K562 (cell line): ENCODE data around the gene TMEM156. TPM values are rescaled to one million over a fixed set of nuclear protein-coding genes. Genes with fewer than 3 reads are reported as not detected.

Source experiments
- ATAC-seq: fragments of 200-7000 bp; cut with Tn5 transposase; 3 replicates; pipeline ENCODE4 v1.9.1; 2020; ENCODE audit warnings: moderate library complexity
- BruUV-seq: library from RNA; stranded (reverse); fragments of 400-500 nt; replicated peaks from 2 replicates; lab custom pipeline; 2021; lab: Mats Ljungman, UMichigan
- CTCF ChIA-PET: fragments of 300-600 bp; formaldehyde crosslinking; extraction: SDS; loops from one replicate; lab custom pipeline; 2021; ENCODE audit warnings: low intra/inter-chr PET ratio; lab: Yijun Ruan, JAX
- POLR2A ChIA-PET: fragments of 300-600, 350-650 bp; sonication (Branson Sonifier 250); formaldehyde crosslinking; extraction: SDS; loops from one replicate; lab custom pipeline; 2021; ENCODE audit warnings: antibody characterized with exemption, inconsistent platforms; lab: Yijun Ruan, JAX
- DNase-seq, 4 experiments: peaks; one replicate each; pipeline versions ENCODE4 v3.0.0 to v3.0.0-alpha.2; 2011 to 2018; ENCODE audit warnings: low spot score in 3 of 4, mixed read lengths in 3 of 4; ENCODE audit errors: extremely low read depth in 1 of 4
- FAIRE-seq: peaks from 2 replicates; lab custom pipeline; 2011; peaks lifted over from hg19 to GRCh38; lab: Jason Lieb, UNC
- H2AFZ ChIP-seq: 2 replicates; pipeline ENCODE4 v1.6.0; 2011; ENCODE audit warnings: low read depth, low read length, control low read depth, inconsistent platforms
- H3K27ac ChIP-seq: fragments of 200-600 bp; 3 replicates; pipeline ENCODE4 v1.8.0; 2011; ENCODE audit warnings: low read depth, mild to moderate bottlenecking, control low read depth, inconsistent platforms, low read length, moderate library complexity, mixed read lengths; ENCODE audit errors: extremely low read depth
- H3K27me3 ChIP-seq, 2 experiments: fragments of 300-600 bp in 1 of 2; 2 replicates in 1 of 2; 3 replicates in 1 of 2; pipeline versions ENCODE4 v1.6.0 to v1.8.0; 2011; ENCODE audit warnings: inconsistent platforms in 2 of 2, low read length in 2 of 2, mild to moderate bottlenecking in 1 of 2, mixed read lengths in 1 of 2, moderate library complexity in 1 of 2; ENCODE audit not compliant: control insufficient read depth in 2 of 2, insufficient read depth in 2 of 2
- H3K36me3 ChIP-seq: fragments of 300-600 bp; 3 replicates; pipeline ENCODE4 v1.8.0; 2011; ENCODE audit warnings: mild to moderate bottlenecking, low read length, inconsistent platforms; ENCODE audit not compliant: control insufficient read depth, insufficient read depth
- H3K4me1 ChIP-seq, 2 experiments: fragments of 200-600 bp in 1 of 2; replicated peaks in 1 of 2; 2 replicates in 1 of 2; 3 replicates in 1 of 2; pipeline versions ENCODE4 v1.5.1 to v1.8.0; 2011; ENCODE audit warnings: inconsistent platforms in 2 of 2, low read length in 2 of 2, mild to moderate bottlenecking in 1 of 2, mixed read lengths in 1 of 2, moderate library complexity in 1 of 2; ENCODE audit not compliant: control insufficient read depth in 2 of 2, insufficient read depth in 2 of 2
- H3K4me2 ChIP-seq: 2 replicates; pipeline ENCODE4 v1.6.1; 2011; ENCODE audit warnings: low read length, control low read depth, inconsistent platforms, mixed read lengths; ENCODE audit not compliant: insufficient read depth
- H3K4me3 ChIP-seq: fragments of 200-600 bp; sonication (generic), shearing (Covaris generic); 2 replicates; pipeline ENCODE4 v1.5.1; 2016; ENCODE audit warnings: control low read depth, inconsistent platforms
- H3K79me2 ChIP-seq: fragments of 200-600 bp; 3 replicates; pipeline ENCODE4 v1.8.0; 2011; ENCODE audit warnings: low read length, inconsistent platforms; ENCODE audit not compliant: control insufficient read depth, insufficient read depth
- H3K9ac ChIP-seq, 2 experiments: 2 replicates each; pipeline versions ENCODE4 v1.6.0 to v1.6.1; 2011; ENCODE audit warnings: low read depth in 2 of 2, low read length in 2 of 2, control low read depth in 1 of 2, inconsistent platforms in 1 of 2, mild to moderate bottlenecking in 1 of 2, mixed read lengths in 1 of 2; ENCODE audit not compliant: insufficient read depth in 1 of 2
- H3K9me1 ChIP-seq: one replicate; pipeline ENCODE4 v1.6.0; 2011; ENCODE audit warnings: inconsistent platforms, mild to moderate bottlenecking, low read length, moderate library complexity; ENCODE audit not compliant: control insufficient read depth, insufficient read depth
- H3K9me3 ChIP-seq: replicated peaks from 2 replicates; pipeline ENCODE4 v1.5.1; 2011; ENCODE audit warnings: low read depth, low read length, inconsistent platforms; ENCODE audit not compliant: control insufficient read depth, insufficient read depth
- H4K20me1 ChIP-seq: replicated peaks from 2 replicates; pipeline ENCODE4 v1.6.1; 2011; ENCODE audit warnings: low read length, inconsistent platforms, mixed read lengths; ENCODE audit not compliant: control insufficient read depth, insufficient read depth
- ARNT ChIP-seq, 2 experiments: fragments of 450-650 bp; IDR thresholded peaks; 2 replicates each; pipeline ENCODE4 v1.6.1; 2016; ENCODE audit warnings: mild to moderate bottlenecking in 1 of 2
- C11orf30 ChIP-seq: fragments of 450-650 bp; IDR thresholded peaks from 2 replicates; pipeline ENCODE4 v1.6.1; 2016; ENCODE audit warnings: low read depth, mild to moderate bottlenecking
- CREM ChIP-seq: IDR thresholded peaks from 2 replicates; pipeline ENCODE4 v1.6.1; 2014; ENCODE audit warnings: antibody characterized with exemption, low read depth
- DPF2 ChIP-seq: fragments of 450-650 bp; IDR thresholded peaks from 2 replicates; pipeline ENCODE4 v1.6.1; 2016
- KDM1A ChIP-seq, 2 experiments: fragments of 450-650 bp; IDR thresholded peaks; 2 replicates each; pipeline ENCODE4 v1.6.1; 2016; ENCODE audit warnings: mild to moderate bottlenecking in 2 of 2
- KDM4B ChIP-seq, 2 experiments: fragments of 450-650 bp in 1 of 2; sonication (generic) in 1 of 2; IDR thresholded peaks; 2 replicates each; pipeline ENCODE4 v1.6.1; 2016 to 2017; ENCODE audit warnings: borderline replicate concordance in 2 of 2, antibody characterized with exemption in 1 of 2, low read depth in 1 of 2, mild to moderate bottlenecking in 1 of 2
- MAFG ChIP-seq: fragments of 450-650 bp; conservative IDR thresholded peaks from 2 replicates; pipeline ENCODE4 v1.6.1; 2016; ENCODE audit warnings: missing genetic modification characterization, missing compliant biosample characterization
- NR4A1 ChIP-seq, 2 experiments: fragments of 250-450 bp in 1 of 2; fragments of 450-650 bp in 1 of 2; sonication (Bioruptor Pico) in 1 of 2; IDR thresholded peaks; 2 replicates each; pipeline versions ENCODE4 v1.4.0 to v1.6.1; 2016 to 2020; ENCODE audit warnings: mild to moderate bottlenecking in 2 of 2, missing compliant biosample characterization in 1 of 2, missing genetic modification characterization in 1 of 2, moderate library complexity in 1 of 2
- SAP30 ChIP-seq: fragments of 200-600 bp; sonication (generic); IDR thresholded peaks from 2 replicates; pipeline ENCODE4 v1.6.1; 2012; ENCODE audit warnings: borderline replicate concordance, low read depth, mild to moderate bottlenecking, moderate library complexity, low read length, control low read depth, inconsistent platforms; ENCODE audit not compliant: insufficient read depth, poor library complexity, severe bottlenecking
- ZKSCAN8 ChIP-seq: fragments of 200-800 bp; sonication (Bioruptor generic); IDR thresholded peaks from 2 replicates; pipeline ENCODE4 v1.6.1; 2016; ENCODE audit warnings: missing genetic modification characterization, missing compliant biosample characterization
- ZNF316 ChIP-seq: fragments of 450-650 bp; IDR thresholded peaks from 2 replicates; pipeline ENCODE4 v1.6.1; 2016
- WGBS: fragments of 100-300 bp; shearing (Covaris generic); methylation state at CpG from one replicate; pipeline ENCODE4 v1.1.6; 2016; ENCODE audit warnings: low coverage, mixed read lengths; ENCODE audit not compliant: insufficient coverage; ENCODE audit errors: missing lambda C conversion rate; 5-methylcytosine and 5-hydroxymethylcytosine counted together
- in situ Hi-C: fragments of 300-500 bp; cut with MboI; formaldehyde crosslinking; loops from 4 replicates; pipeline ENCODE4 v1.15.0; 2018; ENCODE audit warnings: inconsistent platforms, mixed read lengths
- intact Hi-C: fragments of 100-400 bp; cut with micrococcal nuclease; formaldehyde crosslinking; loops from 2 replicates; pipeline ENCODE4 v1.14.2; 2022
- polyA plus RNA-seq, 8 experiments: library from polyadenylated mRNA; depleted of rRNA in 4 of 8; stranded (reverse) in 5 of 8; unstranded in 3 of 8; fragments of >200 nt; fragmentation: Nextera tagmentation in 2 of 8; fragmentation: Illumina TruSeq in 1 of 8; extraction: Ambion mirVana in 2 of 8; extraction: Trizol in 1 of 8; gene quantifications; 2 replicates each; pipeline versions ENCODE4 v1.2.1 to v1.2.3, GENCODE V29; 2011 to 2014; ENCODE audit warnings: inconsistent platforms in 1 of 8, missing spikeins in 1 of 8
- total RNA-seq, 7 experiments: library from RNA; depleted of rRNA in 6 of 7; stranded (reverse); fragments of >200 nt in 6 of 7; fragmentation: Illumina TruSeq in 2 of 7; extraction: Trizol in 2 of 7; gene quantifications; 2 replicates each; pipeline versions ENCODE4 v1.2.1 to v1.2.3, GENCODE V29; 2011 to 2021; ENCODE audit warnings: low replicate concordance in 1 of 7
- TF ChIP-seq, protein P1 (sequence below): IDR thresholded peaks from 2 replicates; pipeline ENCODE4 v1.6.1; 2011; ENCODE audit not compliant: insufficient read length; ENCODE audit errors: extremely low read depth
- TF ChIP-seq, protein P2 (sequence below): sonication (generic); formaldehyde crosslinking; IDR thresholded peaks from 2 replicates; pipeline ENCODE4 v1.8.0; 2022; ENCODE audit warnings: mild to moderate bottlenecking, missing genetic modification reagents, borderline replicate concordance

The TMEM156 gene
- total and polyA plus RNA-seq, 9 of the 15 experiments (the other 6 are each of a cell fraction or from before 2014, with no cell fraction given), result 3.5 to 9.6 (median 6.4) TPM

DNA sequence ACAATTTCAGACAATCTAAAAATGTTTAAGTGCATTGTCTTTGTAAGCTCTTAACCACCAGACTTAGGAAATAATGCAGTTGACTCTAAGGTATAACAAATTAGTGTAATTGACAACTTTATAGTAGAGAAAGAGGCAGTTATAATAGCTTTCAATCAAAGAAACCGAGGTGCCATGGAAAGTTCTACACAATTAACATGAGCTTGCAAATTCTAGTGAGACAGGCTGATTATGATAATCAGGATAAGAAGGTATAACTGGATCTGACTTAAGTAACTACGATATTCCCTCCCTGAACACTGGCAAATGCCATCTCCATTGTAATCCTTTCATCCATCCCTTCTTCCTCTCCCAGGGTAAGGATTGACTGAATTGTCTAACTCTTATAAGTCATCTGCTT, 18.4 kb upstream of the TMEM156 start:
- no peak overlapping the region for H3K4me3 ChIP-seq
- in situ Hi-C loops, result no loop called here
- WGBS, result 13% methylated on average over 2 of the region's 2 CpGs
- H3K27ac ChIP-seq, result no peak overlapping the region
- peaks cover 29% of the 10 kb centered on the region for H3K79me2 ChIP-seq
- H3K9me3 ChIP-seq, result no peaks in the 10 kb centered on the region
- no peak overlapping the region for H2AFZ ChIP-seq
- CTCF ChIA-PET, result no interaction called here
- H3K27me3 ChIP-seq, result no peaks in the 10 kb centered on the region
- no peak for DNase-seq
- H3K9me1 ChIP-seq, result no peaks in the 10 kb centered on the region
- no peak for ATAC-seq
- no peak overlapping the region for H3K4me2 ChIP-seq
- no peaks in the 10 kb centered on the region for H4K20me1 ChIP-seq
- H3K9ac ChIP-seq, result no peak overlapping the region
- peaks cover 0 to 20% of the 10 kb centered on the region in 2 experiments; a peak in 3 of 5 replicates for H3K4me1 ChIP-seq
- no peak for FAIRE-seq
- TF ChIP-seq NR4A1 (CRISPR knock-in tag; IDR thresholded peaks at IDR 0.05) (no peak), NR4A1 (tag; IDR thresholded peaks at IDR 0.05) (no peak), ZNF316 (peak; percentile 72), MAFG (tag) (peak; percentile 27; the same call in 1 of the 2 replicates), C11orf30 (peak; percentile 68), KDM1A (IDR thresholded peaks at IDR 0.05) (no peak), CREM (no peak), DPF2 (no peak), ARNT (IDR thresholded peaks at IDR 0.05) (no peak), ZKSCAN8 (no peak), KDM4B (IDR thresholded peaks at IDR 0.05; ENCODE audit: borderline replicate concordance in 2 of 2, low read depth in 1 of 2) (no peak), SAP30 (no peak)
- TF ChIP-seq, protein P1, sequence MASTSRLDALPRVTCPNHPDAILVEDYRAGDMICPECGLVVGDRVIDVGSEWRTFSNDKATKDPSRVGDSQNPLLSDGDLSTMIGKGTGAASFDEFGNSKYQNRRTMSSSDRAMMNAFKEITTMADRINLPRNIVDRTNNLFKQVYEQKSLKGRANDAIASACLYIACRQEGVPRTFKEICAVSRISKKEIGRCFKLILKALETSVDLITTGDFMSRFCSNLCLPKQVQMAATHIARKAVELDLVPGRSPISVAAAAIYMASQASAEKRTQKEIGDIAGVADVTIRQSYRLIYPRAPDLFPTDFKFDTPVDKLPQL, result no peak
- TF ChIP-seq, protein P2, sequence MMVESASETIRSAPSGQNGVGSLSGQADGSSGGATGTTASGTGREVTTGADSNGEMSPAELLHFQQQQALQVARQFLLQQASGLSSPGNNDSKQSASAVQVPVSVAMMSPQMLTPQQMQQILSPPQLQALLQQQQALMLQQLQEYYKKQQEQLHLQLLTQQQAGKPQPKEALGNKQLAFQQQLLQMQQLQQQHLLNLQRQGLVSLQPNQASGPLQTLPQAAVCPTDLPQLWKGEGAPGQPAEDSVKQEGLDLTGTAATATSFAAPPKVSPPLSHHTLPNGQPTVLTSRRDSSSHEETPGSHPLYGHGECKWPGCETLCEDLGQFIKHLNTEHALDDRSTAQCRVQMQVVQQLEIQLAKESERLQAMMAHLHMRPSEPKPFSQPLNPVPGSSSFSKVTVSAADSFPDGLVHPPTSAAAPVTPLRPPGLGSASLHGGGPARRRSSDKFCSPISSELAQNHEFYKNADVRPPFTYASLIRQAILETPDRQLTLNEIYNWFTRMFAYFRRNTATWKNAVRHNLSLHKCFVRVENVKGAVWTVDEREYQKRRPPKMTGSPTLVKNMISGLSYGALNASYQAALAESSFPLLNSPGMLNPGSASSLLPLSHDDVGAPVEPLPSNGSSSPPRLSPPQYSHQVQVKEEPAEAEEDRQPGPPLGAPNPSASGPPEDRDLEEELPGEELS, result no peak
- no TSS peak for BruUV-seq
- POLR2A ChIA-PET, result interaction anchor here (0.6 to 2.3 kb wide), 4 partner anchors 14 to 26 kb away, joined by 4 to 7 read pairs (median 6); no protein-coding TSS in a partner anchor
- no peaks in the 10 kb centered on the region for H3K36me3 ChIP-seq
- intact Hi-C loops, result no loop called here
